NCI-H2227 treated with DMSO at 0.1 percent for 48 hours (cell line): ENCODE data around the gene RBBP7.

Experiments
- DNase-seq: peaks from one replicate; lab custom pipeline; 2025; lab: John Stamatoyannopoulos, UW

The RBBP7 gene

GRCh38 chrX:16870095-16870861 lies at the start of gene RBBP7:
Gene RBBP7 (minus strand): TSS chrX:16870362. CDS start chrX:16870053, 309 bp downstream.
- peak; percentile 95 for DNase-seq

DNA sequence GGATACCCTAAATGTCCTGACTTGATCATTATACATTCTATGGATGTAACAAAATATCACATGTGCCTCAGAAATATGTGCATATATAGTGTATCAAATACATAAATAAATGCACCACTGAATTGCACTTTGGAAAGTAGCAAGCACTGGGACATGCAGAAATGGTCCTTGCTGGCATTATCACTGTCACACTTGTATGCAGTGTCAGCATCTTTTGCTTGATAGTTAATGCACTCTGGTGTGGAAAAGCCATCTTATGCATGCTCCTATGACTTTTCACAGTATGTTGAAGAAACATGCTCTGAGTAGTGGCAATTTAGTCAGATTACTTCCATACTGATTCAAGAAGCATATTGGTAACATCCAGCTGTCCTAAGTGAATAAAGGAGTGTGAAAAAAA lies 48.8 kb upstream of the RBBP7 start:
- no peak for DNase-seq

DNA sequence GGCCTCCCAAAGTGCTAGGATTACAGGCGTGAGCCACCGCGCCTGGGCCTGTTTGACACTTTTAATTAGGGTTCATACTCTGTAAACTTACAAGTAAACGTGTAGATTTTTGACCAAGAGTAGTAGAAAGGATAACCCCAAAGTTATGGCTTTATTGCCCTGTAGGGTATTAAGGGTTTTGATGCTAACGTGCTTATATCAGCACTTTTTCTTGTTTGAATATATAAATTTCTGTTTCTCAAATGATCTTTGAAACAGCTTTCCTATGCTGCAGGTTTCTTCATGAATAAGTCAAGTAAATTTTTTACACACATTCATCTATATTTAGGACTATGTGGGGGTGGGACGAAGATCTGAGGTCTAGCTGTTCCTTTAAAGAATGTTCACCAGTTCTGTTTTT lies 47.0 kb upstream of the RBBP7 start:
- DNase-seq = no peak

- DNase-seq = no peak
These were observed 46.4 kb upstream of the RBBP7 start for GRCh38 chrX:16916561-16916960.

GRCh38 chrX:16914058-16914457 lies 43.9 kb upstream of the RBBP7 start:
- DNase-seq = no peak

- DNase-seq = no peak
These were observed 40.2 kb upstream of the RBBP7 start for GRCh38 chrX:16910376-16910775.

GRCh38 chrX:16903274-16904022 lies 33.3 kb upstream of the RBBP7 start:
- no peak for DNase-seq

- no peak for DNase-seq
These were observed 27.3 kb upstream of the RBBP7 start for GRCh38 chrX:16897445-16897844.

- DNase-seq = peak; percentile 86
These were observed 22.6 kb upstream of the RBBP7 start for GRCh38 chrX:16892504-16893362.

- DNase-seq = no peak
These were observed 15.5 kb upstream of the RBBP7 start for GRCh38 chrX:16885628-16886027.

GRCh38 chrX:16883487-16883804 lies 13.3 kb upstream of the RBBP7 start:
- DNase-seq = no peak

GRCh38 chrX:16882702-16883486 lies 12.7 kb upstream of the RBBP7 start:
- DNase-seq = peak; percentile 87

DNA sequence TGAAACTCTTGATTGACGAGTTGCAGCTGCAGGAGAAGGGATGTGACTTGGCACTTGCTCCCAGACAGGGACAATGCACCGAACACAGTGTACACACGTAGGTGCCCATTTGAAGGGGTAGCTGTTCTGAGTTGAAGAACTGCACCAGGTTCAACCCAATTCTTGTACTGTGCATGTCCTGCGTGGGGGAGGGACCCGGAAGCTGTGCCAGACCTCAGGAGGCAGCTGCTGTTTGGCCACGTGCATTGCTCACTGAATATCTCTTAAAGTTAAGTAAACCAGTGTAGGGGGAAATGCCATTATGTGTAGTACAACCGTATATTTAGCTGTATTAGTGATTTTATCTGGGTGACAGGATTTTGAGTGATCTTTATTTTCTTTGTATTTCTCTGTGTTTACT lies 12.0 kb upstream of the RBBP7 start:
- DNase-seq = no peak

GRCh38 chrX:16876696-16877095 lies 6.5 kb upstream of the RBBP7 start:
- DNase-seq = no peak

DNA sequence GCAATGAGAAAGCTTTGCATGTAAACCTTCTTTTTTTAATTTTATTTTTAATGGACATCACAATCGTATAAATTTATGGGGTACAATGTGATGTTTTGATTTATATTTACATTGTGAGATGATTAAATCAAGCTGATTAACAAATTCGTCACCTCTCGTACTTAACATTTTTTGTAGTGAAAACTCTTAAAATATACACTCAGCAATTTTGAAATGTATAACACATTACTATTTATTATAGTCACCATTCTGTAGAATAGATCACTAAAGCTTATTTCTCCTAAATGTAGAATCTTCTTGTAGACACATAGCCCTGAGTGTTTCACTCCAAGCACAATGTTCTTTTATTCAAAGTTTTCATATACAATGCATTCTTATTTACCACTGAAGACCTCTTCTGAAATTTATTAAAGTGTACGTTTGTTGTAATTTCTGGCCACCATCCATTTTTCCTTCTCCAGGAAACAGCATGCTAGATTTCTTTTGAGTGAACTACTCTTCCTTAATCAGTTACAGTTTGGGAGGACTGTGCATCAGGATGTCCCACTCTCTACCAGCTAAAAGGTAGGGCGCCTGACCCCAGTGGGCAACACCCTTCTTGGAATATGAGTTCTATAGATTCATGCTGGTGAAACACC lies 4.4 kb upstream of the RBBP7 start:
- DNase-seq = no peak

GRCh38 chrX:16873106-16873505 lies 2.9 kb upstream of the RBBP7 start:
- DNase-seq = no peak

DNA sequence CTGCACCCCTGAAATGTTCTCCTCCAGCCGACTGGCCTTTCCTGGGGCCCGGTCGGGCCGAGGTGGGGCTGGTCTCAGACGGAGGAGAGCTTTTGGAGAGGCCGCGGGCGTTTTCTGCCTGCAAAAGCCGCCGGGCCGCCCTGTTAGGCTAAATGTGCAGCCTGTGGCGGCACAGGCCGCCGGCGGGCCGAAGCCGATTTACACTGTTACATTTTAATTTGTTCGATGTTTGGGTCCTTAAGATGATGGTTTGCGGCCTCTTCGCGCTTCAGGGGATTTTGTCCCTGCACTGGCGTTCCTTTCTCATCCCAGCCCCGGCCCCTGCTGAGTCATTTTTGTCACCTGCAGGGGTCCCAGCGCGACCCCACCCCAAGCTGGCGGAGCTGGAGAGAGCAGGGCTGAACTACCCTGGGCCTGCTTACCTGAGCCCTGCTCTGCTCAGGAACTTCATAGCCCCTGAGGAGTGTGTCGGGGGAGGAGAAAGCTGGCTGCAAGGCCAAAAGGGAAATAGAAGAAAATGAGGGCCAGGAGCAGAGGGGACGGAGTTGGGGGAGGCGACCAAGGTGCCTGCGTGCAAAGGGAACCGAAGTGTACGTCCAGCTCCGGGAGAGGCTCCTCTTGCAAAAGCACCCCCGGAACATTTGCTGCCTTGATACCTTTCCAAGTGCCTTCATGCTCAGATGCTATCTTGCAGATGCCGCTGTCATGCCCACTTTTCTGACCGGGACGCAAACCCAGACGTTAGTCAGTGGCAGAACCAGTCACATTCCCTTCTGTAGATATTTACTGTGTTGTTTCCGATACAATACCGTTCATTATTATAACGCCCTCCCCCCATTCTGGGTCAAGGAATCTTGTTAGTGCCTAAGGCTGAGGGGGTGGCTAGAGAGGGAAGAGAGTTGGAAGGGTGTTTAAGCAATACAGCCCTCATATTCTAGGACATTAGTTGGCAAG lies 977 bp upstream of the RBBP7 start:
- peak; percentile 83 for DNase-seq

- DNase-seq = peak; percentile 58
These were observed 618 bp downstream of the RBBP7 start for GRCh38 chrX:16869393-16870094.

DNA sequence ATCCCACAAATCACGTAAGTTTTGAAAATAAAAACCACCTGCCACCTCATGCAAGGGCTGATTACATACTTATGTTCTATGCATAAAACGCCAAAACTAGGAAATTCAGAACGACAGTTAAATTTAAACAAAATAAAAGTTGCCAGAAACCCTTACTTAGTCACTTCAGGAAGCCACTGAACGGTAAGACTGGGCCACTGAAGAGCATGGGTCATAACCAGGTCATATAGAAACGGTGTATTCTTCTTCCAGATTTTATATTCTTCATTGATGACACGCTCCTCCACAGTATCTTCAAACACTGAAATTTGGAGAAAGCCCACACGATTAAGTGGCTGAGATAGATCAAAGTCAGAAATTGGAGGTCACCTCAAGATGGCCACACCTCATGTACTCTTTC lies 1.2 kb downstream of the RBBP7 start:
- DNase-seq = no peak

GRCh38 chrX:16867947-16868346 lies 2.2 kb downstream of the RBBP7 start:
- DNase-seq = no peak
